Heart right ventricle (tissue), 16 donors: ENCODE measurements around the gene FAM13C. TPM values are rescaled to one million over a fixed set of nuclear protein-coding genes. Genes with fewer than 3 reads are reported as not detected.

Source experiments
- ATAC-seq, 8 donors: fragments of 200-7000 bp; cut with Tn5 transposase; one replicate each; pipeline ENCODE4 v1.9.1; 2020; ENCODE audit warnings: mild to moderate bottlenecking in 8 of 8, moderate library complexity in 8 of 8, moderate number of reproducible peaks in 1 of 8
- DNase-seq, 2 donors: peaks; one replicate each; pipeline ENCODE4 v3.0.0-alpha.2; 2020
- H3K27ac ChIP-seq, 10 donors: fragments of 200-600 bp; sonication (generic) in 2 of 10; one replicate each; pipeline versions ENCODE4 v1.5.0 to v1.8.0; 2020 to 2022; ENCODE audit warnings: mild to moderate bottlenecking in 3 of 10
- H3K27me3 ChIP-seq, 7 donors: fragments of 200-600 bp; one replicate each; pipeline ENCODE4 v1.8.0; 2021 to 2022; ENCODE audit warnings: mild to moderate bottlenecking in 2 of 7
- H3K36me3 ChIP-seq, 9 donors: fragments of 200-600 bp; sonication (generic) in 1 of 9; one replicate each; pipeline versions ENCODE4 v1.5.0 to v1.8.0; 2020 to 2022; ENCODE audit warnings: mild to moderate bottlenecking in 2 of 9
- H3K4me1 ChIP-seq, 9 donors: fragments of 200-600 bp; sonication (generic) in 1 of 9; one replicate each; pipeline versions ENCODE4 v1.5.0 to v1.8.0; 2020 to 2022; ENCODE audit warnings: mild to moderate bottlenecking in 4 of 9
- H3K4me3 ChIP-seq, 10 donors: fragments of 200-600 bp; sonication (generic) in 2 of 10; one replicate each; pipeline versions ENCODE4 v1.5.0 to v1.8.0; 2020 to 2022; ENCODE audit warnings: mild to moderate bottlenecking in 7 of 10, moderate library complexity in 2 of 10
- H3K9me3 ChIP-seq, 11 donors: fragments of 200-600 bp in 10 of 11; sonication (generic) in 2 of 11; one replicate each; pipeline versions ENCODE4 v1.5.0 to v1.8.0; 2013 to 2022; ENCODE audit warnings: mild to moderate bottlenecking in 2 of 11, control low read depth in 1 of 11, moderate library complexity in 1 of 11
- WGBS, 2 donors: extraction: QIAGEN DNeasy Blood & Tissue Kit; methylation state at CpG; one replicate each; pipeline ENCODE4 v1.1.7; 2013; ENCODE audit warnings: inconsistent platforms in 1 of 2; 5-methylcytosine and 5-hydroxymethylcytosine counted together
- intact Hi-C, 10 donors: fragments of 100-400 bp; cut with DNase I; formaldehyde crosslinking; loops; one replicate each; pipeline versions ENCODE4 v1.11.1 to v1.14.2; 2022
- polyA plus RNA-seq, 2 donors: library from polyadenylated mRNA; stranded (reverse); fragments of 200-250 nt; gene quantifications; one replicate each; pipeline ENCODE4 v1.2.3, GENCODE V29; 2013
- total RNA-seq, 10 donors: library from RNA; stranded (reverse); fragmentation: NEBNext Ultra II Directional in 3 of 10; extraction: Animal tissue kit (Norgen Biotek cat#: 25700) in 3 of 10; gene quantifications; one replicate each; pipeline versions ENCODE4 v1.2.1 to v1.2.4, GENCODE V29; 2021 to 2023
- TF ChIP-seq, protein P1 (sequence below), 9 donors: fragments of 200-600 bp; sonication (generic) in 2 of 9; IDR thresholded peaks; one replicate each; pipeline versions ENCODE4 v1.5.0 to v1.8.0; 2021 to 2022; ENCODE audit warnings: antibody characterized with exemption in 9 of 9, mild to moderate bottlenecking in 5 of 9, moderate library complexity in 1 of 9
- donor health status: Arrhythmogenic right ventricular cardiomyopathy.
- donor health status: ischemic (EF 13 %, LVEDD 7.1; RV severe dilation, severe dysfunction).
- donor health status: healthy with polysubstance abuse.
- donor health status: DM: no; HTN: yes; CAD: no.
- donor health status: DM: no; HTN: no; CAD: no.
- donor health status: ischemic (EF 25% LVEDD 6.9; RV normal size, moderate dysfunction).
- donor health status: ischemic (EF 25% LVEDD 5.7; RV mildly dilated, moderate dysfunction).
- donor health status: healthy.
- donor health status: DM: yes; HTN: yes; CAD: no.
- donor health status: Ischemic cardiomyopathy.
- donor health status: ischemic (EF 35%, LVEDD 5.7; RV mildly dilated, moderate dysfunction).
- donor health status: nonischemic (EF 11% LVEDD 7.7; RV severe dilation, severe dysfunction).
- donor health status: DM: yes; HTN: yes; CAD: no.
- donor health status: PGD.
- donor health status: ischemic (EF 29% LVEDD 5.4; RV normal size, mild dysfunction).
- donor health status: nonischemic (EF 23%, LVEDD 6.1; RV moderate dilation, normal function).

FAM13C gene
- total and polyA plus RNA-seq, 12 donors, result 1.5 to 14.6 (median 7.0) TPM

GRCh38 chr10:59383436-59383835, 21.1 kb upstream of the FAM13C start:
- no peak overlapping the region for H3K4me3 ChIP-seq
- ATAC-seq, result peak in 4 of 8 donors; percentile 9 to 49 (median 18)
- no peaks in the 10 kb centered on the region for H3K36me3 ChIP-seq
- TF ChIP-seq, protein P1, sequence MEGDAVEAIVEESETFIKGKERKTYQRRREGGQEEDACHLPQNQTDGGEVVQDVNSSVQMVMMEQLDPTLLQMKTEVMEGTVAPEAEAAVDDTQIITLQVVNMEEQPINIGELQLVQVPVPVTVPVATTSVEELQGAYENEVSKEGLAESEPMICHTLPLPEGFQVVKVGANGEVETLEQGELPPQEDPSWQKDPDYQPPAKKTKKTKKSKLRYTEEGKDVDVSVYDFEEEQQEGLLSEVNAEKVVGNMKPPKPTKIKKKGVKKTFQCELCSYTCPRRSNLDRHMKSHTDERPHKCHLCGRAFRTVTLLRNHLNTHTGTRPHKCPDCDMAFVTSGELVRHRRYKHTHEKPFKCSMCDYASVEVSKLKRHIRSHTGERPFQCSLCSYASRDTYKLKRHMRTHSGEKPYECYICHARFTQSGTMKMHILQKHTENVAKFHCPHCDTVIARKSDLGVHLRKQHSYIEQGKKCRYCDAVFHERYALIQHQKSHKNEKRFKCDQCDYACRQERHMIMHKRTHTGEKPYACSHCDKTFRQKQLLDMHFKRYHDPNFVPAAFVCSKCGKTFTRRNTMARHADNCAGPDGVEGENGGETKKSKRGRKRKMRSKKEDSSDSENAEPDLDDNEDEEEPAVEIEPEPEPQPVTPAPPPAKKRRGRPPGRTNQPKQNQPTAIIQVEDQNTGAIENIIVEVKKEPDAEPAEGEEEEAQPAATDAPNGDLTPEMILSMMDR (IDR thresholded peaks at IDR 0.05), result no peak
- H3K4me1 ChIP-seq, result peaks cover 0 to 26% (median 0%) of the 10 kb centered on the region in 9 donors
- WGBS, 2 donors, result 43 to 82% methylated on average over 1 of the region's 1 CpG
- peaks cover 0 to 8% (median 0%) of the 10 kb centered on the region in 11 donors for H3K9me3 ChIP-seq
- H3K27ac ChIP-seq, result peak overlapping the region; percentile 34 to 87 (median 72)
- intact Hi-C loops, result no loop called here
- no peaks in the 10 kb centered on the region for H3K27me3 ChIP-seq
- no peak for DNase-seq

DNA sequence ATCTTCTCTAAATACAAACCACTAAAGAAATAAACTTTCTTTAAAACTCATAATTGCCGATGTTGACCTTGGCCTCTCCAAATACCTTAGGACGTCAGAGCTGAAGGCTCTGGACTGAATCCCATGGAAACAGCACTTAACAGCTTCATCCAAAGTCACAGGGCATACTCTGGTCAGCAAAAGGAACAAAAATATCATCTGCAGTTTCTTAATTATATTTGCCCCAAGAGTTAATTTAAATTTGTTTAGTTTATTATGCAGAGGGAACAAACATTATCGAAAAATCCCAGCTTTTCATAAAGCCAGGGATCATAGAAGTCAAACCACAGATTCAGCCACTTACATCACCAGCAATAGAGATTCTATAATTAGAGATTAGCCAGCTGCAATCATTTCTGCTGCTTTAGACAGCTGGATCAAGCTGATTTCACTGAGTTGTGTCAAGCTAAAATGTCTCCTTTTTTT, 20.5 kb upstream of the FAM13C start:
- H3K27ac ChIP-seq, result peak overlapping the region; percentile 34 to 87 (median 72)
- H3K9me3 ChIP-seq, result peaks cover 0 to 8% (median 0%) of the 10 kb centered on the region in 11 donors
- intact Hi-C loops, result no loop called here
- no peak overlapping the region for H3K4me3 ChIP-seq
- H3K36me3 ChIP-seq, result no peaks in the 10 kb centered on the region
- WGBS, 2 donors, result 41 to 52% methylated on average over 3 of the region's 3 CpGs
- H3K4me1 ChIP-seq, result peaks cover 0 to 21% (median 0%) of the 10 kb centered on the region in 9 donors
- peak in 1 of 2 donors; percentile 38 for DNase-seq
- ATAC-seq, result peak in 7 of 8 donors; percentile 70 to 94 (median 87)
- TF ChIP-seq, protein P1 (IDR thresholded peaks at IDR 0.05), result no peak
- no peaks in the 10 kb centered on the region for H3K27me3 ChIP-seq

GRCh38 chr10:59381687-59382086, 19.3 kb upstream of the FAM13C start:
- Histone ChIP-seq H3K9me3 (peaks cover 0 to 8% (median 0%) of the 10 kb centered on the region in 11 donors), H3K36me3 (no peaks in the 10 kb centered on the region), H3K4me1 (peaks cover 0 to 15% (median 0%) of the 10 kb centered on the region in 9 donors), H3K4me3 (no peak overlapping the region), H3K27ac (peak overlapping the region in 6 of 10 donors; percentile 68 to 87 (median 76)), H3K27me3 (no peaks in the 10 kb centered on the region)
- WGBS, 2 donors, result 68 to 71% methylated on average over 1 of the region's 1 CpG
- no peak for DNase-seq
- TF ChIP-seq, protein P1 (IDR thresholded peaks at IDR 0.05), result no peak
- ATAC-seq, result no peak
- intact Hi-C loops, result no loop called here

- WGBS, 2 donors, result 61 to 67% methylated on average over 3 of the region's 3 CpGs
- DNase-seq (no peak), ATAC-seq (peak in 1 of 8 donors; percentile 11)
- Histone ChIP-seq H3K27me3 (no peaks in the 10 kb centered on the region), H3K36me3 (no peaks in the 10 kb centered on the region), H3K9me3 (peaks cover 0 to 8% (median 0%) of the 10 kb centered on the region in 11 donors), H3K27ac (no peak overlapping the region), H3K4me3 (no peak overlapping the region), H3K4me1 (peaks cover 0 to 27% (median 8%) of the 10 kb centered on the region in 9 donors)
- intact Hi-C loops, result loop anchor here in 1 of 10 donors (5.0 kb wide), 1 partner anchor 1165 kb away; no protein-coding TSS in a partner anchor
- TF ChIP-seq, protein P1 (IDR thresholded peaks at IDR 0.05), result no peak
These were observed 14.5 kb upstream of the FAM13C start for GRCh38 chr10:59376846-59377245.
